ENCODE data around the gene C8G.

- TF ChIP-seq CTCF (IDR thresholded peaks at IDR 0.05) (no peak), POLR2AphosphoS5 (IDR thresholded peaks at IDR 0.05) (no peak), POLR2A (IDR thresholded peaks at IDR 0.05) (no peak)
Measured at GRCh38 chr9:136942112-136942880, 2.7 kb upstream of the C8G start.

Measured in transverse colon (tissue), 4 donors.